ENCODE measurements around the gene TECPR1. TPM values are rescaled to one million over a fixed set of nuclear protein-coding genes. Genes with fewer than 3 reads are reported as not detected.

TECPR1 gene
- total and polyA plus RNA-seq, 2 donors (not counting 1 experiment from before 2014, with no cell fraction given) = 20.9 to 52.2 TPM

GRCh38 chr7:98293746-98294145 lies 41.7 kb upstream of the TECPR1 start:
- CTCF ChIA-PET = interaction anchor here (0.8 to 2.8 kb wide), 8 partner anchors 11 to 547 kb away, joined by 3 to 23 read pairs (median 4); partner anchors contain the start of gene BAIAP2L1
- Mint-ChIP-seq H3K27ac (no peak overlapping the region), H3K27me3 (no peaks in the 10 kb centered on the region), H3K9me3 (ENCODE audit: insufficient read depth) (no peaks in the 10 kb centered on the region), H3K4me1 (no peaks in the 10 kb centered on the region), H3K4me3 (no peak overlapping the region)
- WGBS (ENCODE audit: insufficient coverage) = 96% methylated on average over 9 of the region's 13 CpGs
- intact Hi-C loops (cut with micrococcal nuclease) = no loop called here
- peaks cover 15% of the 10 kb centered on the region for H4K20me1 ChIP-seq (ENCODE audit: control insufficient read depth, insufficient read depth, low read length, poor library complexity, severe bottlenecking)
- H3K4me3 ChIP-seq (ENCODE audit: control extremely low read depth in 1 of 5, extremely low read depth in 1 of 5, insufficient read depth in 1 of 5, low read depth in 2 of 5, low read length in 4 of 5) = no peak overlapping the region
- ATAC-seq (ENCODE audit: low read depth) (no peak), DNase-seq (no peak)
- no peak overlapping the region for H3K9ac ChIP-seq (ENCODE audit: low read length)
- no peak overlapping the region for H3K27ac ChIP-seq (ENCODE audit: low read length in 2 of 2)
- H3K9me3 ChIP-seq (ENCODE audit: control extremely low read depth in 1 of 3, control insufficient read depth in 2 of 3, insufficient read depth in 1 of 3, low read length in 2 of 3) = no peaks in the 10 kb centered on the region
- no peak overlapping the region for H3K4me2 ChIP-seq (replicated peaks; ENCODE audit: low read depth, low read length, poor library complexity, severe bottlenecking)
- no peak overlapping the region for H2AFZ ChIP-seq (ENCODE audit: insufficient read depth, low read depth, low read length, poor library complexity, severe bottlenecking)
- no peaks in the 10 kb centered on the region for H3K27me3 ChIP-seq (replicated peaks in 1 of 4; ENCODE audit: control extremely low read depth in 1 of 4, control insufficient read depth in 3 of 4, insufficient read depth in 4 of 4, low read length in 3 of 4)
- no peaks in the 10 kb centered on the region for H3K79me2 ChIP-seq (ENCODE audit: control insufficient read depth, insufficient read depth, low read length)
- peaks cover 1 to 10% of the 10 kb centered on the region in 2 experiments for H3K36me3 ChIP-seq (replicated peaks in 1 of 2; ENCODE audit: control extremely low read depth in 1 of 2, control insufficient read depth in 1 of 2, extremely low read depth in 1 of 2, insufficient read depth in 2 of 2, low read length in 1 of 2)
- no peak for TF ChIP-seq EZH2 (IDR thresholded peaks at IDR 0.05; ENCODE audit: borderline replicate concordance, insufficient read depth, low read depth, low read length, poor library complexity, severe bottlenecking)
- TF ChIP-seq CTCF (IDR thresholded peaks at IDR 0.05) = no peak
- POLR2A ChIA-PET = no interaction called here
- peaks cover 0 to 3% of the 10 kb centered on the region in 2 donors for H3K4me1 ChIP-seq (ENCODE audit: control insufficient read depth in 2 of 2, insufficient read depth in 2 of 2, low read length in 2 of 2)

- Histone ChIP-seq H3K4me3 (ENCODE audit: control extremely low read depth in 1 of 5, extremely low read depth in 1 of 5, insufficient read depth in 1 of 5, low read depth in 2 of 5, low read length in 4 of 5) (no peak overlapping the region), H3K9ac (ENCODE audit: low read length) (no peak overlapping the region), H3K4me1 (ENCODE audit: control insufficient read depth in 2 of 2, insufficient read depth in 2 of 2, low read length in 2 of 2) (peaks cover 0 to 3% of the 10 kb centered on the region in 2 donors), H3K27ac (ENCODE audit: low read length in 2 of 2) (no peak overlapping the region), H3K4me2 (replicated peaks; ENCODE audit: low read depth, low read length, poor library complexity, severe bottlenecking) (no peak overlapping the region), H3K27me3 (replicated peaks in 1 of 4; ENCODE audit: control extremely low read depth in 1 of 4, control insufficient read depth in 3 of 4, insufficient read depth in 4 of 4, low read length in 3 of 4) (no peaks in the 10 kb centered on the region), H4K20me1 (ENCODE audit: control insufficient read depth, insufficient read depth, low read length, poor library complexity, severe bottlenecking) (peaks cover 19% of the 10 kb centered on the region), H3K36me3 (replicated peaks in 1 of 2; ENCODE audit: control extremely low read depth in 1 of 2, control insufficient read depth in 1 of 2, extremely low read depth in 1 of 2, insufficient read depth in 2 of 2, low read length in 1 of 2) (peaks cover 1 to 10% of the 10 kb centered on the region in 2 experiments), H2AFZ (ENCODE audit: insufficient read depth, low read depth, low read length, poor library complexity, severe bottlenecking) (no peak overlapping the region), H3K9me3 (ENCODE audit: control extremely low read depth in 1 of 3, control insufficient read depth in 2 of 3, insufficient read depth in 1 of 3, low read length in 2 of 3) (no peaks in the 10 kb centered on the region), H3K79me2 (ENCODE audit: control insufficient read depth, insufficient read depth, low read length) (peaks cover under 1% of the 10 kb centered on the region)
- no peak for TF ChIP-seq CTCF (IDR thresholded peaks at IDR 0.05)
- TF ChIP-seq EZH2 (IDR thresholded peaks at IDR 0.05; ENCODE audit: borderline replicate concordance, insufficient read depth, low read depth, low read length, poor library complexity, severe bottlenecking) = no peak
- no peak overlapping the region for H3K4me3 Mint-ChIP-seq
- H3K27ac Mint-ChIP-seq = no peak overlapping the region
- ATAC-seq (ENCODE audit: low read depth) = no peak
- CTCF ChIA-PET = interaction anchor here (0.6 to 2.8 kb wide), 4 partner anchors 22 to 548 kb away, joined by 3 to 23 read pairs (median 4); partner anchors contain the start of gene BAIAP2L1
- no peaks in the 10 kb centered on the region for H3K9me3 Mint-ChIP-seq (ENCODE audit: insufficient read depth)
- POLR2A ChIA-PET = no interaction called here
- intact Hi-C loops (cut with micrococcal nuclease) = no loop called here
- DNase-seq = no peak
- no peaks in the 10 kb centered on the region for H3K4me1 Mint-ChIP-seq
- WGBS (ENCODE audit: insufficient coverage) = 92% methylated on average over 17 of the region's 17 CpGs
- H3K27me3 Mint-ChIP-seq = no peaks in the 10 kb centered on the region
Observed at GRCh38 chr7:98293265-98293664, 41.2 kb upstream of the TECPR1 start.

Data from B cell (primary cell).